ENCODE measurements around the gene RFX1. TPM values are rescaled to one million over a fixed set of nuclear protein-coding genes. Genes with fewer than 3 reads are reported as not detected.

Gene RFX1
- total RNA-seq, 1 experiment from 2014 or later = 0.87 TPM

DNA sequence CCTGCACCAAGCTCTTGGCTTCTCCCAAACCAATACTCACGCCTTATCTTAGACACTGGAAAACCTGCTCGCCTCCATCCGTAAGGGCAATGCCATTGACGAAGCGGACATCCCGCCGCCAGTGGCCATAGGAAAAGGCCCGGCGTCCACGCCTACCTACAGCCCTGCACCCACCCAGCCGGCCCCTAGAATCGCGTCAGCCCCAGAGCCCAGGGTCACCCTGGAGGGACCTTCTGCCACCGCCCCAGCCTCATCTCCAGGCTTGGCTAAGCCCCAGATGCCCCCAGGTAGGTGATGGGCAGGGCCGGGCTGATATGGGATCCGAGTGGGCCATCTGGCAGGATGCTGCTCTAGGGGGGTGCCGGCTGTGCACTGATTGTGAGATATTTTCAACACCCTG lies 92.8 kb downstream of the RFX1 start:
- in situ Hi-C loops (cut with HindIII; ENCODE audit: low pct_unique_long_range_greater_than_20kb, low sequenced_read_pairs) = no loop called here
- DNase-seq (ENCODE audit: low read depth, low spot score) = no peak

Other genes starting within 250 kb of the RFX1 start
- 15.3 and 17.8 TPM in 2 replicates for gene MRI1, start 241.8 kb downstream of the RFX1 start, total RNA-seq (2014; rRNA removed; shearing (Covaris generic))
- 175 and 179 TPM in 2 replicates for gene C19orf53, start 231.9 kb downstream of the RFX1 start, total RNA-seq (2014; rRNA removed; shearing (Covaris generic))
- 1.3 and 1.4 TPM in 2 replicates for gene ZSWIM4, start 210.9 kb downstream of the RFX1 start, total RNA-seq (2014; rRNA removed; shearing (Covaris generic))
- not detected in 2 replicates for gene NANOS3, start 129.2 kb downstream of the RFX1 start, total RNA-seq (2014; rRNA removed; shearing (Covaris generic))
- 0.56 and 1.1 TPM in 2 replicates for gene BRME1, start 100.2 kb downstream of the RFX1 start, total RNA-seq (2014; rRNA removed; shearing (Covaris generic))
- 10.5 and 11.0 TPM in 2 replicates for gene CC2D1A, start 100.1 kb downstream of the RFX1 start, total RNA-seq (2014; rRNA removed; shearing (Covaris generic))
- not detected in 2 replicates for gene PODNL1, start 67.9 kb downstream of the RFX1 start, total RNA-seq (2014; rRNA removed; shearing (Covaris generic))
- 8.3 and 9.3 TPM in 2 replicates for gene DCAF15, start 53.8 kb downstream of the RFX1 start, total RNA-seq (2014; rRNA removed; shearing (Covaris generic))
- gene RLN3, start 21.8 kb upstream of the RFX1 start, total RNA-seq (2014; rRNA removed; shearing (Covaris generic)) = not detected in 2 replicates
- gene IL27RA, start 25.4 kb upstream of the RFX1 start, total RNA-seq (2014; rRNA removed; shearing (Covaris generic)) = 2.6 and 4.3 TPM in 2 replicates
- gene PALM3, start 55.8 kb upstream of the RFX1 start, total RNA-seq (2014; rRNA removed; shearing (Covaris generic)) = not detected in 2 replicates
- gene MISP3, start 66.5 kb upstream of the RFX1 start, total RNA-seq (2014; rRNA removed; shearing (Covaris generic)) = 0.53 and 0.77 TPM in 2 replicates
- gene C19orf67, start 79.5 kb upstream of the RFX1 start, total RNA-seq (2014; rRNA removed; shearing (Covaris generic)) = not detected in 2 replicates
- gene SAMD1, start 84.4 kb upstream of the RFX1 start, total RNA-seq (2014; rRNA removed; shearing (Covaris generic)) = 17.2 and 25.9 TPM in 2 replicates
- gene PRKACA, start 111.4 kb upstream of the RFX1 start, total RNA-seq (2014; rRNA removed; shearing (Covaris generic)) = 15.3 and 19.7 TPM in 2 replicates
- 16.6 TPM in 2 replicates for gene ASF1B, start 130.3 kb upstream of the RFX1 start, total RNA-seq (2014; rRNA removed; shearing (Covaris generic))
- gene ADGRL1, start 199.8 kb upstream of the RFX1 start, total RNA-seq (2014; rRNA removed; shearing (Covaris generic)) = 5.0 and 8.1 TPM in 2 replicates

Data from SK-MEL-5 (cell line).